COLO829 (cell line): ENCODE measurements around the gene COL1A1.

Experiments used
- DNase-seq: peaks from one replicate; pipeline ENCODE4 v3.0.0; 2012; ENCODE audit warnings: low spot score

The COL1A1 gene

DNA sequence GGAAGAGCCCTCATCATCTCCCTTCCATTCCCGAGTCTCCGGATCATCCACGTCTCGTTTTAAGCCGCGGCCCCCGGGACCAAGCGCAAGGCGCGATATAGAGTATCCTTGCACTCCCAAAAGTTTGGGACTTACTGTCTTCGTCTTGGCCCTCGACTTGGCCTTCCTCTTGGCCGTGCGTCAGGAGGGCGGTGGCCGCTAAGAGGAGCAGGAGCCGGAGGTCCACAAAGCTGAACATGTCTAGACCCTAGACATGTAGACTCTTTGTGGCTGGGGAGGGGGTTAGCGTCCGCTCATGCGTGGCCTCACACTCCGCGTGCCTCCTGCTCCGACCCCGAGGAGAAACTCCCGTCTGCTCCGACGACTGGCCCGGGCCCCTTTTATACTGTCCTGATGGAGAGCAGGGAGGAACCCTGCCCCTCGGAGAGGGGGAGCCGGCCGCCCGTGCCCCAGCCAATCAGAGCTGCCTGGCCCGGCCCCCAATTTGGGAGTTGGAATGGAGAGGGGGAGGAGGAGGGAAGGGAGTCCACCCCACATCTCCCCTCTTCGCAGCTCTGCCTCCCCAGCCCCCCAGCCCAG, at the start of gene COL1A1:
Gene COL1A1 (minus strand): TSS at position 356 of the 579 bp plus-strand sequence. CDS start 118 bp downstream, at position 238.
- DNase-seq = no peak

DNA sequence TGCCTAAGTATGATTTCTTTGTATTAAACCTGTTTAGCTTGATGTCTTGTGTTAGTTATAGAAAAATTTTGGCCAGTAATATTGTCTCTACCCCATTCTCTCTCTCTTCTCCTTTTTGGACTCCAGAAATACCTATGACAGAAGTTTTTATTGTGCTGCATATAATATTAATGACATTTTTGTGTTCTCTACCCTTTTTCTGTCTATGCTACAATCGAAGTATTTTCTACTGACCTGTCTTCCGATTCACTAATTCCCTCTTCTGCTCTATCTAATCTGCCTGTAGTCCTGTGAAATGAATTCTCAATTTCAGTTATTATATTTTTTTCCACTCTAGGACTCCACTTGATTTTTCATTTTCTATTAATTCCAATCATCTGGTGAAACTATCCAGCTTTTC, 46.8 kb upstream of the COL1A1 start:
- no peak for DNase-seq

DNA sequence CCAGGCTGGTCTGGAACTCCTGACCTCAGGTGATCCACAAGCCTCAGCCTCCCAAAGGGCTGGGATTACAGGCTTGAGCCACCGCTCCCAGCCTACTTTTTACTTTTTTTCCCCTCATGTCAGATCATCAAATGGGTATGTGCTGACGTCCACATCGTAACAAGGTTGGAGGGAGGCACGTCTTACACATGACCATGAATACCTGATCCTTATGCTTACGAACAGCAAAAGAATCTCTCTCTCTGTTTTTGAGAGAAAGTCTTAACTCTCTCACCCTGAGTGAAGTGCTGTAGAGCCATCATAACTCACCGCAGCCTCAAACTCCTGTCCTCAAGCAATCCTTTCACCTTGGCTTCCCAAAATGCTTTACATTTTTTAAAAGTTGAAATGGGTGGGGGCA, 43.3 kb upstream of the COL1A1 start:
- DNase-seq = no peak

DNA sequence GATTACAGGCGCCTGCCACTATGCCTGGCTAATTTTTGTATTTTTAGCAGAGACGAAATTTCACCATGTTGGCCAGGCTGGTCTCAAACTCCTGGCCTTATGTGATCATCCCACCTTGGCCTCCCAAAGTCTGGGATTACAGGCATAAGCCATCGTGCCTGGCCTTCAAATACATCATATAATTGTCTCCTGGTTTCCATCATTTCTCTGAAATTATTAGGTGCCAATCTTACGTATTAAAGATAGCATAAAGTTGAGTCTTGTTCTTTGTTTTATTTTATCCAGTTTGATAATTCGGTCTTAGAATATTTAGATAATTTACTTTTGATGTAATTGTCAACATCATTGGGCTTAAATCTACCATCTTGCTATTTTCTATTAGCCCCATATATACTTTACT, 40.0 kb upstream of the COL1A1 start:
- no peak for DNase-seq

DNA sequence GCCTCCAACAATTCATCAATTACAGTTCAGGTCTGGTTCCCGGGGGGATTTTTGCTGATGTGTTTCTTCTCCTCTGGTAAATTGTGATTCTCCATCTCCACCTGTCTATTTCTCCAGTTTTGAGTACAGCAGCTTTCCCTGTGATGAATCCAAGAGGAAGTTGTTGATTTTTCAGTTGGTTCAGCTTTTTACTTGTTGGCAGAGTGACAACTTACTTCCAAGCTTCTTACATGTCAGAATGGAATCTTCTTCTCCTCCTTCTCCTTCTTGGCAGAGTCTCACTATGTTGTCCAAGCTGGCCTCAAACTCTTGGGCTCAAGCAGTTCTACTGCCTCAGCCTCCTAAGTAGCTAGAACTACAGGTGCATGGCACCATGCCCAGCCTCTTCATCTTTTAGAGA, 39.4 kb upstream of the COL1A1 start:
- no peak for DNase-seq

DNA sequence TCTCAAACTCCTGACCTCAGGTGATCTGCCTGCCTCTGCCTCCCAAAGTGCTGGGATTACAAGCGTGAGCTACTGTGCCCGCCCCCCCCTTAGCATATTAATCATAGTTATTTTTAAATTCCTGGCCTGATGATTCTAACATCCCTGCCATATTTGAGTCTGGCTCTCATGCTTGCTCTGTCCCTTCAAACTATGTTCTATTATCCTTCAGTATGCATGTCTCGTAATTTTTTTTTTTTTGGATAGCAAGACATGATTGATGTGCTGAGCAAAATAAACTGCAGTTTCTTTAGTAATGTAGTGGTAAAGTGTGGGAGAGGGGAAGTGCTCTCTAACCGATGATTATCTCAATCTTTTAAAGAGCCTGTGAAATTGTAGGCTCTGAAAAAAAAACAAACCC, 38.5 kb upstream of the COL1A1 start:
- no peak for DNase-seq

GRCh38 chr17:50238601-50239280, 37.3 kb upstream of the COL1A1 start:
- DNase-seq = no peak

GRCh38 chr17:50237901-50238300, 36.5 kb upstream of the COL1A1 start:
- DNase-seq = no peak

GRCh38 chr17:50234581-50234980, 33.1 kb upstream of the COL1A1 start:
- DNase-seq = no peak

DNA sequence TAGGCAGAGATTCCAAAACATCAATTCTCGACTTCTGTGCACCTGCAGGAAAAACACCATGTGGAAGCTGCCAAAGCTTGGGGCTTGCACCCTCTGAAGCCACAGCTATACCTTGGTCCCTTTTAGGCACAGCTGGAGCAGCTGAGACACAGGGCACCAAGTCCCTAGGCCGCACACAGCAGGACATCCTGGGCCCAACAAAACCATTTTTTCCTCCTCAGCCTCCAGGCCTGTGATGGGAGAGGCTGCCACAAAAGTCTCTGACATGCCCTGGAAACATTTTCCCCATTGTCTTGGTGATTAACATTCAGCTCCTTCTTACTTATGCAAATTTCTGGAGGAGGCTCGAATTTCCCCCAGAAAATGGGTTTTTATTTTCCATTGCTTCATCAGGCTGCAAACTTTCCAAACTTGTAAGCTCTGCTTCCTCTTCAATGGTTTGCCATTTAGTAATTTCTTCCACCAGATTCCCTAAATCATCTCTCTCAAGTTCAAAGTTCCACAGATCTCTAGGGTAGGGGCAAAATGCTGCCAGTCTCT, 24.3 kb upstream of the COL1A1 start:
- DNase-seq = no peak

- DNase-seq = no peak
These were observed 21.5 kb upstream of the COL1A1 start for GRCh38 chr17:50222922-50223321.

GRCh38 chr17:50221864-50222545, 20.6 kb upstream of the COL1A1 start:
- no peak for DNase-seq

- DNase-seq = no peak
These were observed 19.9 kb upstream of the COL1A1 start for GRCh38 chr17:50221266-50221863.

DNA sequence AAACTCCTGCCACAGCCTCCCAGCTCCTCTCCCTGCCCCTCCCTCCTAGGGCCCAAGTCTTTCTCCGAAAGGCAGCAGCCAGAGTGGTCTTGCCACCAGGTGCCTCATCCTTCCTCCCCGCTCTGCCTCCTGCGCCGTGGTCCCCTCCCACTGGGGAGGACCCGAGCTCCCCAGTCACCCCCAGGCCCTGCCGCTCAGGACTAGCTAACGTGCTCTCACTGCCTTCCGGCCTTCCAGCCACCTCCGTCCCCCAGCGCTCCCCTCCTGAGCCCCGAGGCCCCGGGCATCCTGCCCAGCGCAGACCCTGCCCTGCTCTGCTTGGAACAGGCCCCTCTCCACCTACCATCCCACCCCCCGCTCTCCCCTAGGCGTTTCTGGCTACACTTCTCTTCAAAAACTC, 19.4 kb upstream of the COL1A1 start:
- no peak for DNase-seq

- DNase-seq = no peak
These were observed 18.6 kb upstream of the COL1A1 start for GRCh38 chr17:50219939-50220465.

- no peak for DNase-seq
These were observed 17.9 kb upstream of the COL1A1 start for GRCh38 chr17:50219342-50219741.

DNA sequence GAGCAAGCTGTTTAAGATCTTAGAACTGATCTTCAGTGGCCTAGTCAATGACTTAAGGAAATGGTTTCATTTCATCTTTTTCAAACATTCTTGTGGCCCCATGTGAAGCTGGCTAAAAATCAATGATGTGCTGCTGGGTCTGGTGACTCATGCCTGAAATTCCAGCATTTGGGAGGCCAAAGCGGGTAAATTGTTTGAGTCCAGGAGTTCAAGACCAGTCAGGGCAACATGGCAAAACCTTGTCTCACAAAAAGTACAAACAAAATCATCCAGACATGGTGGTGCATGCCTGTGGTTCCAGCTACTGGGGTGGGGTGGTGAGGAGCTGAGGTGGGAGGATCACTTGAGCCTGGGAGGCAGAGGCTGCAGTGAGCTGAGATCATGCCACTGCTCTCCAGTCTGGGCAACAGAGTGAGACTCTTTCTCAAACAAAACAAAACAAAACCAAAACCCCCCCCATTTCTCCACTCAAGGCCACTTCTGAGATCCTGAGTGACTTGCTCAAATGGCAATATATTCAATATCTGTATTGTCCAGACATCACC, 17.4 kb upstream of the COL1A1 start:
- DNase-seq = no peak

- no peak for DNase-seq
These were observed 16.8 kb upstream of the COL1A1 start for GRCh38 chr17:50218071-50218759.

GRCh38 chr17:50217591-50217990, 16.2 kb upstream of the COL1A1 start:
- DNase-seq = no peak

DNA sequence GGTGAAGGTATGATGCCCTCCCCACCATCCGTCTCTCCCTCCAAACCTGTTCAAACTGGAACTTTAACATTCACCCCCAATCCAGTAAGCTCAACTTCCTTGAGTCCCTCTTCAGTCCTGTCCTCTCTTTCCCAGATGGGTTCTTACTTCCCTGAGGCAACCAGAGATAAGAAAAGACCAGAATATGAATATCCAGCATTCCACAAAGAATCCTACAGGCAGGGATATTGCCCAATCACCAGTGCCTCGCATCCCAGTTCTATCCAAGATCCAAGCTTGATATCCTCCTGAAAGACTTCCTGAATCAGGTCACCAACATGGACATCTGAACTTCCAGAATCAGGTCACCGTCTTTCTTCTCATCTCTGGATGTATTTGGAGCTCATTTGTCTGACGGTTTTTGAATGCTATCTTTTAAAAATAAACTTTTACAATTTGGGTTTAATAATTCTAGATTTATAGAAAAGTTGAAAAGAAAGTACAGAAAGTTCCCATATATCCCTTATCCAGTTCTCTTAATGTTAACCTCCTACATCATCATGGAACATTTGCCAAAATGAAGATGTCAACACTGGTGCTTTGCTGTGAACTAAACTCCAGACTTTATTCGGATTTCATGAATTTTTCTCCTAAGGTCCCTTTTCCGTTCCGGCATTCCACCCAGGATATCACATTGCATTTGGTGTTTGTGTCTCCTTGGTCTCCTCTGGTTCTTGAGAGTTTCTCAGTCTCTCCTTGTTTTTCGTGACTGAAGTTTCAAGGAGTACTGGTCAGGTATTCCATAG, 13.7 kb upstream of the COL1A1 start:
- DNase-seq = no peak
